ENCODE measurements around the gene R3HCC1L. TPM values are rescaled to one million over a fixed set of nuclear protein-coding genes. Genes with fewer than 3 reads are reported as not detected.

R3HCC1L gene
- total and polyA plus RNA-seq, 2 experiments from 2014 or later, result 5.2 to 12.7 TPM

DNA sequence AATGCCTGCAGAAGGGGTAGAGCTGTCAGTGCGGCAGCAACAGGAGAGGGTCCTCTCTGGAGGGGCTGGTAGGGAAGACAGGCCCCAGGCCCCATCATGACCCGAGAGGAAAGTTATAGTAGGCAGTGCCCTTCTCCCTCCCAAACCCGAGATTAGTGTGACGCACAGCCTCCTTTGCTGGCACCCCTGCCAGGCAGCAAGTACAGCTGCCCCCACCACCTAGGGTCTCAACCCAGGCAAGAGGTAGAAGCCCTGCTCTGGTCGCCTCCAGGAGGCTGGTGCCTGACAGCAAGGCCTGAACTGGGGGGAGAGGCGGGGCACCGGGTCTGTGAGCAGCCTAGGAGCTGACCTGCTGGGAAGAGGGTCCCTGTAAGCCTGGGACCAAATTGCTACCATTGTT lies 118.0 kb downstream of the R3HCC1L start:
- DNase-seq (ENCODE audit: low spot score), result no peak
- H3K27me3 ChIP-seq, result no peaks in the 10 kb centered on the region
- no peak overlapping the region for H3K4me3 ChIP-seq
- no peaks in the 10 kb centered on the region for H3K9me3 ChIP-seq (ENCODE audit: low read depth)
- no peaks in the 10 kb centered on the region for H3K4me1 ChIP-seq (ENCODE audit: insufficient read depth)
- TF ChIP-seq EZH2 (IDR thresholded peaks at IDR 0.05; ENCODE audit: borderline replicate concordance), result no peak
- TF ChIP-seq EZH2phosphoT487 (IDR thresholded peaks at IDR 0.05; ENCODE audit: low read depth, severe bottlenecking, unreplicated experiment), result no peak
- no peak for TF ChIP-seq CTCF (IDR thresholded peaks at IDR 0.05; ENCODE audit: poor library complexity)
- H3K4me2 ChIP-seq, result no peak overlapping the region
- no peaks in the 10 kb centered on the region for H3K9me2 ChIP-seq (replicated peaks; ENCODE audit: insufficient read depth)
- WGBS (ENCODE audit: low lambda C conversion rate, missing lambda C conversion rate), result 92% methylated on average over 7 of the region's 7 CpGs
- no peaks in the 10 kb centered on the region for H4K20me1 ChIP-seq (ENCODE audit: insufficient read depth, poor library complexity, severe bottlenecking)
- no peaks in the 10 kb centered on the region for H3K79me2 ChIP-seq
- no peaks in the 10 kb centered on the region for H3K36me3 ChIP-seq (replicated peaks; ENCODE audit: insufficient read depth, low read depth)
- no peak overlapping the region for H3K27ac ChIP-seq
- no peak overlapping the region for H2AFZ ChIP-seq

GRCh38 chr10:98253499-98253898 lies 119.0 kb downstream of the R3HCC1L start:
- Histone ChIP-seq H3K4me1 (ENCODE audit: insufficient read depth) (no peaks in the 10 kb centered on the region), H3K36me3 (replicated peaks; ENCODE audit: insufficient read depth, low read depth) (no peaks in the 10 kb centered on the region), H2AFZ (no peak overlapping the region), H3K9me2 (replicated peaks; ENCODE audit: insufficient read depth) (no peaks in the 10 kb centered on the region), H3K27ac (no peak overlapping the region), H3K79me2 (no peaks in the 10 kb centered on the region), H3K9me3 (ENCODE audit: low read depth) (no peaks in the 10 kb centered on the region), H3K27me3 (no peaks in the 10 kb centered on the region), H3K4me3 (no peak overlapping the region), H3K4me2 (no peak overlapping the region), H4K20me1 (ENCODE audit: insufficient read depth, poor library complexity, severe bottlenecking) (no peaks in the 10 kb centered on the region)
- TF ChIP-seq EZH2 (IDR thresholded peaks at IDR 0.05; ENCODE audit: borderline replicate concordance), result no peak
- TF ChIP-seq CTCF (IDR thresholded peaks at IDR 0.05; ENCODE audit: poor library complexity), result no peak
- no peak for TF ChIP-seq EZH2phosphoT487 (IDR thresholded peaks at IDR 0.05; ENCODE audit: low read depth, severe bottlenecking, unreplicated experiment)
- DNase-seq (ENCODE audit: low spot score), result no peak
- WGBS (ENCODE audit: low lambda C conversion rate, missing lambda C conversion rate), result 96% methylated on average over 17 of the region's 17 CpGs

- Histone ChIP-seq H3K27me3 (no peaks in the 10 kb centered on the region), H4K20me1 (ENCODE audit: insufficient read depth, poor library complexity, severe bottlenecking) (no peaks in the 10 kb centered on the region), H3K27ac (no peak overlapping the region), H3K4me2 (no peak overlapping the region), H3K9me2 (replicated peaks; ENCODE audit: insufficient read depth) (no peaks in the 10 kb centered on the region), H3K4me1 (ENCODE audit: insufficient read depth) (peaks cover under 1% of the 10 kb centered on the region), H2AFZ (no peak overlapping the region), H3K36me3 (replicated peaks; ENCODE audit: insufficient read depth, low read depth) (no peaks in the 10 kb centered on the region), H3K79me2 (no peaks in the 10 kb centered on the region), H3K9me3 (ENCODE audit: low read depth) (no peaks in the 10 kb centered on the region), H3K4me3 (no peak overlapping the region)
- 88% methylated on average over 10 of the region's 10 CpGs for WGBS (ENCODE audit: low lambda C conversion rate, missing lambda C conversion rate)
- TF ChIP-seq EZH2phosphoT487 (IDR thresholded peaks at IDR 0.05; ENCODE audit: low read depth, severe bottlenecking, unreplicated experiment) (no peak), EZH2 (IDR thresholded peaks at IDR 0.05; ENCODE audit: borderline replicate concordance) (no peak), CTCF (IDR thresholded peaks at IDR 0.05; ENCODE audit: poor library complexity) (no peak)
- DNase-seq (ENCODE audit: low spot score), result no peak
Measured at GRCh38 chr10:98254234-98254974, 119.9 kb downstream of the R3HCC1L start.
